Activated naive CD4-positive, alpha-beta T cell treated with anti-CD3 and anti-CD28 coated beads, Interleukin-2, amount 50 U/mL, for 16 hours (primary cell): ENCODE data around the gene STON2.

Experiments used
- DNase-seq: peaks from one replicate; pipeline ENCODE4 v3.0.0-alpha.2; 2020

STON2 gene

DNA sequence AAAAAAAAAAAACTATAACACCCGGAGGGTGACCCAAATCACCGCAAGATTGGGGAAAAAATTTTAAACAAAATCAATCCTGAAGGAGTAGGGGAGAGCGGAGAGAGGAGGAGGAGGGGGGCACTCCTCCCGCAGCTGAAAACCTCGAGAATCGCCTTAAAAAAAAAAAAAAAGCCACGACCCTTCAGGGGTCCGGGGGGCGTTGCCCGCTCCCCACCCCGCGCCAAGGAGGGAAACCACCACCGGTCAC is 179.6 kb downstream of the STON2 start:
- DNase-seq, result no peak

- peak; percentile 46 for DNase-seq
These were observed 180.2 kb downstream of the STON2 start for GRCh38 chr14:81219759-81220579.

DNA sequence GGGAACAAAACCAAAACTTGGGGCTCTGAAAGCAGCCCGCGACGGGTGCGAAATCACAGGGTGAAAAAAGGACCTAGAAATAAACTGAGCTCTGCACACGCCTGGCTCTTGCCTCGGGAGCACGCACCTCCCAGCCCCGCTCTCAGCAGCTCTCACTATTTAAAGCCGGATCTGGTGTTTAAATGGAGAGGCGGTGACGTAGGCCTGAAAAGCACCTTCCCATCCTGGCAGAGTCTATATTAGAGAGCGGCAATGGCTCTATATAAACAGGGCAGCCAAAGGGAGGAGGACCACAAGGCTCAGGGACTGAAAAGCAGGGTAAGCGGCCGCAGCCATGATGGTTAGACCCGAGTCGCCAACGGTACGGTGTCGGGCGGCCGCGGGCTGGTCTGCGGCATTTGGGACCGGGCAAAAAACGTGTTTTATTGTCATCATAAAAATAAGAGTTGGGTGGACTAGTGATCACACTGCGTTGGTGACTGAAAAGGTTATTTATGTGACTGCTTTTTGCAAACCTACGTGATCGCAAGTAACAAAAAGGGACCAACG is 180.8 kb downstream of the STON2 start:
- peak; percentile 81 for DNase-seq

DNA sequence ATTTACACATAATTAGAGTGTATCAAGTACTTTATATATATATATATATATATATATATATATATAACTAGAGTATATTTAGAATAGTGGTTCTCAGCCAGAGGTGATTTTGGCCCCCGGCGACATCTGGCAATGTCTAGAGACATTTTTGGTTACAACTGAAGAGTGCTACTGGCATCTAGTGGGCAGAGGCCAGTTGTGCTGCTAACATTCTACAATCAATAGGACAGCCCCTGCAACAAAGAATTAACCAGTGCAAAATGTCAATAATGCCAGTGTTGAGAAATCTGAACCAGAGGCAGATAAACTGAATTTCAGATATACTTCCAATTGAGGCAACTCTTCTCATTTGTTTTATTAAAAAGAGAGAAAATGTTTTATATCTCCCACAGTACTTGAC is 188.3 kb downstream of the STON2 start:
- peak; percentile 18 for DNase-seq
